Measurements from ENCODE around the gene KCNA5. TPM values are rescaled to one million over a fixed set of nuclear protein-coding genes. Genes with fewer than 3 reads are reported as not detected.

Gene KCNA5
- 1 to 10 TPM; 2.3 to 3.6 (median 3.0) TPM for polyA plus RNA-seq (ENCODE audit: insufficient read length in 10 of 10)
- long read RNA-seq, donor 1, transcript KCNA5-201 (1 exons, 2,800 nt), result major isoform, 5 of 5 reads
- long read RNA-seq, donor 1, partial matches to known transcripts, result 0 of 5 reads
- long read RNA-seq, donor 1, other reads (novel, unspliced or antisense), result 0 of 5 reads
- long read RNA-seq, donor 2, partial matches to known transcripts, result 0 of 4 reads
- long read RNA-seq, donor 2, other reads (novel, unspliced or antisense), result 0 of 4 reads
- long read RNA-seq, donor 3, result 0 reads
- long read RNA-seq, donor 4, partial matches to known transcripts, result 0 of 1 reads
- long read RNA-seq, donor 4, other reads (novel, unspliced or antisense), result 0 of 1 reads
- long read RNA-seq, donor 5, transcript KCNA5-201 (1 exons, 2,800 nt), result major isoform, 6 of 6 reads
- long read RNA-seq, donor 5, partial matches to known transcripts, result 0 of 6 reads
- long read RNA-seq, donor 5, other reads (novel, unspliced or antisense), result 0 of 6 reads
- long read RNA-seq, donor 6, transcript KCNA5-201 (1 exons, 2,800 nt), result major isoform, 7 of 7 reads
- long read RNA-seq, donor 6, partial matches to known transcripts, result 0 of 7 reads
- long read RNA-seq, donor 6, other reads (novel, unspliced or antisense), result 0 of 7 reads
- long read RNA-seq, donor 7, transcript KCNA5-201 (1 exons, 2,800 nt), result major isoform, 8 of 8 reads
- long read RNA-seq, donor 7, partial matches to known transcripts, result 0 of 8 reads
- long read RNA-seq, donor 7, other reads (novel, unspliced or antisense), result 0 of 8 reads
- long read RNA-seq, donor 8, partial matches to known transcripts, result 0 of 1 reads
- long read RNA-seq, donor 8, other reads (novel, unspliced or antisense), result 0 of 1 reads
- long read RNA-seq, donor 9, partial matches to known transcripts, result 0 of 1 reads
- long read RNA-seq, donor 9, other reads (novel, unspliced or antisense), result 0 of 1 reads

DNA sequence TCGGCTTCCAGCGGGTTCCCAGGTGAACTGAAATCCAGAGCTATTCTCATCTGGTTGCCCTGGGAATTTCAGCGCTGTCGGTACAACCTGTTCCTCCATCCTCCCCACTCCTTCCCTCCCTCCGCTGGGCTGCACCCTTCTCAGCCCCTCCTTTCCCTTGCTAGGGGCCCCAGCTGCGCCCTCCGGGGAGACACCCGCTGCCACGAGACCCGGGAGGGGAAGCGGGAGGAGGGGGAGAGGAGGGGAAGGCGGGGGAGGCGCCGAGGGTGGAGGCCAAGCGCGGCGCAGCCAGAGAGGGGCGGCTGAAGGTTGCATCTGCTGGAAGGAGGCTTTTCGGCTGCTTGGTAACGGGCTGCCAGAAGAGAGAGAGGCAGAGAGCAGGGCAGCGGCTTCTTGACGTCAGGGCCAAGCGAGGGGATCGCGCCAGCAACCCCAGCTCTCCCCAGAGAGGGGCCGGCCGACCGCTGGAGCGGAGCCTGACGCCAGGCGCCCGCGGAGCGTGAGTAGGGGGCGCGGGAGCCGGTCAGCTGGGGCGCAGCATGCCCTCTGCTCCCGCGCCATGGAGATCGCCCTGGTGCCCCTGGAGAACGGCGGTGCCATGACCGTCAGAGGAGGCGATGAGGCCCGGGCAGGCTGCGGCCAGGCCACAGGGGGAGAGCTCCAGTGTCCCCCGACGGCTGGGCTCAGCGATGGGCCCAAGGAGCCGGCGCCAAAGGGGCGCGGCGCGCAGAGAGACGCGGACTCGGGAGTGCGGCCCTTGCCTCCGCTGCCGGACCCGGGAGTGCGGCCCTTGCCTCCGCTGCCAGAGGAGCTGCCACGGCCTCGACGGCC is at the start of gene KCNA5:
KCNA5 (plus strand) TSS at position 291 of the 831 bp plus-strand sequence; CDS start at position 560, 269 bp downstream.
- DNase-seq, result peak in 2 of 3 donors; percentile 36 to 66

DNA sequence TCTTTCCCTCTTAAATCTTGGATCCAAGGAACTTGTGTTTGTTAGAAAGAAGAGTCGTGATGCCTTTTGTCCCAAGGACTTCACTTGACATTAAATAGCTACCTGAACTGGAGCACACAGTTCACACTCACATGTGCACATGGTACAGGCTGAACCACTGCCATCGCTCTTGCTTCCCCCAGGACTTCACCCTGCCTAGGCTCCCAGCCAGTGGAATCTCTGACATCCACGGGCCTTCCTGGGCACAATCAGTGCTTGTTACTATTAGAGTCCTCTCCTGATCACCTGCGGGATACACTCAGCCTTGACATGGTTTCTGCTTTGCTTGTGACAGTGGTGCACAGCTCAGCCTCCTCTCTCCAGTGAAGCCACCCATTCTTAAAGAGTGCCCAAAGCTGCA is 49.1 kb upstream of the KCNA5 start:
- no peak for DNase-seq

DNA sequence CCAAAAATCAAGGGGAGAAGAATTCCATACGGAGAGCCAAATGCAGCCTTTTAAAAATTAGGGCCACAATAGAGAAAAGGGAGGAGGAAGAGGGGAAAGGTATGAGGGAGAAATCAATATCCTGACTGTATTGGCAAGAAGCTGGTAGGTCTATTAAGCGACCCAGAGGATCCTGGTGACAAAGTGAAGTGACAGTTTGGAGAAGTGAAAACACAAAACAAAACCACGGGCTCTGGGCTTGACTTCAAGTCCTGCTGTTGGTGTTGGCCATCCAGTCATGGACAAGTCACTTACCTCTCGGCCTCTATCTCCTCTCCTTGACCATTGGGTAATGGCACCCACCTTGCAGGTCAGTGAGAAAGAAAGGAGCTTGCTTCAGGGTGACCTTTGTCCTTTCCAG is 47.0 kb upstream of the KCNA5 start:
- DNase-seq, result no peak

DNA sequence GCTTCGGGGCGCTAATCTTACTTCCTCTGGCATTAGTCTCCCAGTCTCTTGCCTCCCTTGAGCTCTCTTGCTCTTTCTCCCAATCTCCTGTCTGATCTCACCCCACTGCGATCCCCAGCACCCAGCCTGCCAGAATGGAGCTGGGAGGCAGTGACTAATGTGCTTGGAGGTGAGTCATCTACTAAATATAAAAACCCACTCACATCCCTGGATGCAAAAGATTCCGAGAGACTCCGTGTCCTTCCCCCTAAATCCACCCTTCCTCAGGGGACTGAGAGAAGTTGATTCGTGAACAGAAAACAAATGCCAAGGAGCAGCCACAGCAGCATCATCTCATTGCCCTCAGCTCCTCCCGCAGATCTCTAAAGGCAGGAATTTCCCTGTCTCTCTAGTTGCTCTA is 45.7 kb upstream of the KCNA5 start:
- peak in 2 of 3 donors; percentile 26 to 91 for DNase-seq

DNA sequence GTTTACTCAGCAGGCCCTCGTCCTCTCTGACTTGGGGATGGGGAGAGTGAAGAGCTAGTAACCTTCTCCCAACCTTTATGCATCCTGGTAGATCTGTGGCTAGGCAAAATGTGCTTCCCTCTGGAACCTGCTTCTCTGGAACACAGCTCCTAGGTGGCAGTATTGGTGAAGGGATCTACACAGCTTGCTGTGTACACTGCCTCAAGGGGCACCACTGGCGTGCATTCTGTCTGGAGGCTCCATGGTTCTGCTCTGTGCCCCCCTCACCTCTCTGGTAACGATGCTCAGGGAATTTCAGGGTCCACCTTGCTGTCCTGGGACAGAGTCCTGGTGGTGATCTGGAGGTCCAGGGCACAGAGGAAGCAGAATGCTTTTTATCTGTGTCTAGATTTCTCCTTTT is 43.5 kb upstream of the KCNA5 start:
- DNase-seq, result no peak

DNA sequence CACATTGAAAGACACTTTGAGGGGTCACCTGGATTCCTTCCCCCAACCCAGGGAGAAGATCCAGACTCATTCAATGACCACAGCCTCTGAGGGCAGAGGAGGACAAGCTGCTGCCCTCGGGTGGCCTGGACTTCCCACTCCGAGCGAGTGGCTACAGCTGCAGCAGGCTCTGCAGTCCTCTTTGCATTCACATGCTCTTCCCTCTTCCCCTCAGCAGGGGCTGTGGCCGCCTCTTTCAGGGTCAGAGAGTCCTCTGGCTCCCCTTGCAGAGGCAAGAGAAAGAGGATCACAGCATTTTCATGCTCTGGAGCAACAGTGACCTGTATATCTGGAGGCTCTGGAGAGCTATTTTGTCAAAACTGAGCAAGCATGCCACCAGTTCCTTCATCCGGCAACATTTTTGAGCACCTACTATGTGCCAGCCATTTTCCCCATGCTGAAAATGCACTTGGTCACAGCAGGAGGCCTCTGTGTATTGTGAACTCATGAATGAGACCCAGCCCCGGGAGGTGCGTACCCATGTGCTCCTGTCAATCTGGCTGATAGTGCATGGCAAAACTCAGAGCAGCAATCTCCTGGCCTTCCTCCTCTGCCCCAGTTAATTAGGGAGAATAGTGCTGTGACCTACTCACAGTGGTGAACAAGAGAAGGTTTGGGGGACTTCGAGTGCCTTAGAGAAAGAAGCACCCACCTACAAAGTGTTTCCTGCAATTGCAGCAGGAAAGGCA is 42.9 kb upstream of the KCNA5 start:
- DNase-seq, result no peak

DNA sequence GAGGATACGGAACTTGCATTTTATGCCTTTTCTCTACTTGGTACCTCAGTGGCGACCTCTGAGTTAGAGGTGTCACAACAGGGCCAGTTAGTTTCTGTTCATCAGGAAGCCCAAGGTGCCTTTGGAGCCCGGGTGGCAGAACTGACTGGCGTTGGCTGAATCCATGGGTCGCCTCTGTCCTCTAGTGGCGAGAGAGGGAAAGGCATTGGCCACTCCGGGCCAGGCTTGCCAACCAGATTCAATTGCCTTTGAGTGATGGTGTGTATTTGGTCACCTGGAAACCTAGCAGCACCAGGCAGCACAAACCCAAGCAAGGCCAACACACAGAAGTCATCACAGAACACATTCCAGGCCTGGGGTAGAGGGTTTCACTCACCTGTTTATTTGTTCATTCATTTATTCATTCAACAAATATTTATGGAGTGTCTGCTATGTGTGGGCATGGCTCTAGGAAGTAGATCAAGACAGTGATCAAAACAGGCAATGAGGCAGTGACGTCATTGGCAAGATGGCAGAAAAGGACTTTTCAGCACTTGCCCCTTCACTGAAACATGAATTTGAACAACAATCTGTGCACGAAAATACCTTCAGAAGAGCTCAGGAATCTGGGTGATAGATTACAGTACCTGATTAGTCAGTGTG is 40.5 kb upstream of the KCNA5 start:
- peak; percentile 30 to 53 (median 43) for DNase-seq

DNA sequence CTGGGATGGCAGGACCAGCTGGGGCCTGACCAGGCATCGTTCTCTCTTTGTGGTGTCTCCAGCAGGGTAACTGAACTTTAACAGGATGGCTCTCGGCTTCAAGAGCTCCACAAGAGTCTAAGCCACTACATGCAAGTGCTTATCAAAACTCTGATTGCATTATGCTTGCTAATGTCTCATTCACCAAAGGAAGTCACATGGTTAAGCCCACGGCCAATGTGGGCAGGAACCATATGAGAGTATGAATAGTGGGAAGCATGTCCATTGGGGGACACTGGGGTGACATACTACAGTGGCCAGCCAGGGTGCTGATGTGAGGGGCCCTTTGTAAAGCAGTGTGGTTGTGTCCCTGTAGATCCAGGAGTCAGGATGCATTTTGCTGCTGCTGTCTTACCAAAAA is 35.0 kb upstream of the KCNA5 start:
- DNase-seq, result no peak

DNA sequence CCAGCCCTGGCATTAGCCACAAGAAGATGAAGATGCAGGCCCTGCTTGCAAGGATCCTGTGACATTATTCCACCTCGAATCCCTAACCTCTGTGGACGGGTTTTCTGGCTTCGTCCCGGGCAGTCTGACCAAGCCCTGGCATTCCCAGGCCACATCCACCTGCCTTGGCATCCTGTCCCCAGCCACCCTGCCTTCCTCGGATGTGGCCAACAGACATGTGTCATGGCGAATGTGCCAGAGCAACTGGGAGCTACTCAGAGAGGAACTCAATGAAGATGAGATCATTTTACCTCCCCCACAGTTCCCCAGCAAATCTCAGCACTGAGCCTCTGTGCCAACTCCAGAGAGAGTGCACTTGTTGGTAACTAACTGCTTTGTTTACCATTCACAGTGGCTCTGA is 33.5 kb upstream of the KCNA5 start:
- no peak for DNase-seq

DNA sequence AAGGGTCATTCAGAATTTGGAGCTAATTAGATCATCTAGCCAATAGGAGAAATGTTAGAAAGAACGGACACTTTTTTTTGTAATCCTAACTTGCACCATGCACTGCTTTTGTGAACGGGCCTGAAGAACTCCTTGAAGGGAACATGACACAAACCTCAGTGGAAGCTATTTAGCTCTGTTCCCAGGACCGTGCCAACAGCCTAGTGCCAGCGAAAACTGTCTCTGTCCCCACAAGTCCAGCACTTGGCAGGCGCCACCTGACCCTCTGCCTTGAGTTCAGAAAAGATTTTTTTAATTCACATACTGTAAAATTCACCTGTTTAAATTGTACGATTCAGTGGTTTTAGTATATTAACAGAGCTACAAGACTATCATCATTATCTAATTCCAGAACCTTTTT is 31.3 kb upstream of the KCNA5 start:
- no peak for DNase-seq

DNA sequence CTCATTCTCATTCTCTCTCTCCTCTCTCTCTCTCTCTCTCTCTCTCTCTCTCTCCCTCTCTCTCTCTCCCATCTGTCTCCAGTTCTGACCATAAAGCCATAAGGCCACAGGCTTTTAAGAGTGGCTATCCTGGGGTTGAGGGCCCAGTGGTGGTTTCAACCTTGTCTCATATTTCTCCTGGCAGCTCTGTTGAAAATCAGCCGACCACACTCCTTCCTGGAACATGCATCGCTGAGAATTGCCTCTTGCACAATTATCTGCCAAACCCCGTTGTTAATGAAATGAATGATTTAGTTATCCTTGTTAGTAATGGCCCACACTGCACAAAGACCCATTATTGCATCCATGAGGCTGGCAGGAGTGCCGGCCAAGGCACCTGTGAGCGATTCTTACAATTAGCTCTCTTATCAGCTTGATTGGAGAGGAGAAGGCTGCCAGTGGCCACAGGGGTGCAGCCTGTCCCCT is 30.4 kb upstream of the KCNA5 start:
- peak in 1 of 3 donors; percentile 13 for DNase-seq

DNA sequence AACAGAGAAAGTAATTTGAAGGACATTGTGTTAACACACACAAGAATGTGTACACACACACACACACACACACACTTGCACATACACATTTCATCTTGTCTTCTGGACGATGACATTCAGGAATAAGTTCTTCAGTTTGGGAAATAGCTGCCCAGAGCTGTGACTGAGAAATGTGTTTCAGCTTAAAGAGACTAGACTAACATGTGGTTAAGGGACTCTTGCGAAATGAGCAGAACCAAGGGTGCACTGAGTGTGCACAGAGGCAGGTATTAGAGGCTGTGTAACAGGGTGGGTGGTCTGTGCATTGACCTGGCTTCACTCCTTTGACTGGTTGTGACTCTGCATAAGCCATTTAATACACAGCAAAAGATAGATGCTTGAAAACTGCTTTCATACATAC is 29.4 kb upstream of the KCNA5 start:
- DNase-seq, result no peak

DNA sequence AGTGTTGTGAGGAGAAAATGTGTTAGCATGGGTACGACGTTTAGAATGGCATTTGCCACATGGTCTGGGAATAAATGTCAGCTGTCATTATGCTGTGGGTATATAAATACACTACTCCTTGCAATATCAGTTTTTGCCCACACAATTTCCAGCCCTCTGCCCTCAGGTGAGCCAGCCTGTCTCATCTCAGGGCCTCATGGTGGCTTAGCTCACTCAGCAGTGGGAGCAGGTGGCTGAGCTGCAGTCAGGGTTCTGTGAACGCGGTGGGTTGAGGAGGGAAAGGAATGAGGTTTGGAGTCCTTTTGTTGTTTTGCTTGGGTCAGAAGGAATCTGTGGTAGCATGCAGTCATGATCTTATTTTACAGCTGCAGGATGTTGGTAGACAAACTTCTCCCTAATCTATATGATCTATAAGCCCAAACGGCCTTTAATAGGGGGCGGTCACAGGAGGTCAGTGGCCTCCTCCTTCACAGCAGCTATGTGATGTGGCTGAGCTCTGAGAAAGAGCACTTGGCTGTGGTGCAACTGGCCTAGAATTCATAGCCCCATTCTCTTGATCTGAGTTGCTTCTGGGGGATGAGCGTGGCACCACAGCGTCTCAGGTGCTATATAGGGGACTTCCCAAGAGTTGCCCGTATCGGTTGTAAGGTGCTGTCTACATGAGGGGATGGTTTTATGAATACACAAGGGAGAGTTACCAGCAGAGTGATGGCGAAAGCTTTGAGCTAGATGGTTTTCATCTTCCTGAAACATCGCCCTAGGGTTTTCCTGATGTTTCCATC is 27.8 kb upstream of the KCNA5 start:
- no peak for DNase-seq

DNA sequence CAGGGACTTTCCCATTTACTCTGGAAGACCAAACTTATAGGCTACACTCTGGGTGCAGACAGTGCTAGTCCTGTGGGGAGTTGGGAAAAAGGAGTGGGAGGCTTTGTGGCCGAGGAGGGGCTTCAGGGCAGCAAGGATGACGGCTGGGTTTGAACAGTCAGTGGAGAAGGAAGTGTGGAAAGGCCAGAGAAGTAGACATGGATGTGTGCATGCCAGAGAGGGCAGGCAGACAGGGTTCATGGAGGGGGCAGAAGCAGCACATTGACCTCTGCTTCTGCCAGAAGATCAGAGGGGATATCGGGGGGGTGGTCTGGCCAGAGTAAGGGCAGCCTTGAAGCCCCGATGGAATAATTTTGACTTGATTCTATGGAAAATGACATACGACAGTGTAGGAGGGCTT is 27.2 kb upstream of the KCNA5 start:
- peak in 1 of 3 donors; percentile 10 for DNase-seq

DNA sequence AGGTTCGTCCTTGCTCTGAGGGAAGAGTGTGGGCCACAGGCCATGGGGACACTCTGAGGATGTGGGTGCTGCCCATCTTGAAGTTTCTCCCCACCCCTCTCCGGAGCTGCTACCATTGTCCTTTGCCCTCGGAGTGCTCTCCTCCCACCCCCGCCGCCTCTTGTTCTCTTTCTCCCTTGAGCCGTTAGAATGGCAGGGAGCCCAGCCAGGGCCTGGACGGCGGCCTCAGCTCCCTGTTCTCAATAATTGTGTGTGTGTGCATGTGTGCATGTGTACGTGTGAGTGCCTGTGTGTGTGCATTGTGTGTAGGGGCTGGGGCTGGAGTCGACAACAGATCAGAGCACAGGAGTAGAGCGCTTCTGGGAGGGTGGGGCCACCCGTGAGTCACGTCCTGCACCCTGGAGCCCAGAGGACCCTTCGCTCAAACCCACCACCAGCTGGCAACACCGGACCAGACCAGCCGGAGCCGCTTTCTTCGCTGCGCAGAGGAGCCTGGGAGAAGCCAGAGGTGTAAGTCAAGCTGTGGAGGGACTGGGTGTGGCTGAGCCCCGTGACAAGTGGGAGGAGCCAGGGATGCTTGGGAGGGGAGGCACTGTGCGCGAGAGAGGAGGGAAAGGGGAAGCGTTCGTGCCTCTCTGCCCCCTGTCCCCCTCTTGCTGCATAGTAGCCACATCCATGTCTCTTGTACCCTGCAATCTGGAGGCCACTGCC is 25.9 kb upstream of the KCNA5 start:
- DNase-seq, result peak in 2 of 3 donors; percentile 27 to 68

DNA sequence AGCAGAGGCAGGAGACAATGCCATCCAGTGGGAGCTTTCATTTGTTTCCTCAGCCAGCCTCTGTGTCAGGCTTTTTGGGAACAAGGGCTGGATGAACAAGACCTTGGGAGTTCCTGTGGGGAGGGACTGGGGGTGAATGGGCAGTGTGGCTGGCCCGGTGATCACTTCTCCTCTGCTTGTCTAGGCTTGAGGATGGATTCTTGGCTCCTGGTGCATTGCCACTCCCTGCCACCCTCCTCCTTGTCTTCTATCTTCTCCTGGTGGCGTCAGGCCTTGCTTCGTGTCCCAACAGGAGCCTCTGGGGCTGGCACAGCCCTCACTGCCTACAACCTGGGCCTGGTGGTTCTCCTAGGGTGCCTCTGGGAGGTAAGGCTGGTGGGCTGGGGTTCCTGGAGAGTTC is 25.0 kb upstream of the KCNA5 start:
- DNase-seq, result no peak

DNA sequence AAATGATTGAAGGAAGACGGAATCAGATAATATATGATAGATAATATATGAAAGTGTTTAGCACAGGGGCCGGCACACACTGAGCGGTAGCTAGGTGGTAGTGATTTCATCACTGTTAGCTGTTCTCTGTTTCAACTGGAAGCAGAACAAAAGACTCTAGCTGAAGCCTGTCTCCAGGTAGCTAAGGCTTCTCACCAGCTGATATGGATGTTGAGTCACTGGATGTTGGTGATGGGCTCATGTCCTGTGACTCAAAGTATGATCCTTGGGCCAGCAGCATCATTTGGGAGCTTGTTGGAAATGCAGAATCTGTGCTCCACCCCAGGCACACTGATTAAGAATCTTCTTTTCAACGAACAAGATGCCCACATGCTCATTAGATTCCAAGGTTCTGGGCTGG is 21.7 kb upstream of the KCNA5 start:
- DNase-seq, result no peak

DNA sequence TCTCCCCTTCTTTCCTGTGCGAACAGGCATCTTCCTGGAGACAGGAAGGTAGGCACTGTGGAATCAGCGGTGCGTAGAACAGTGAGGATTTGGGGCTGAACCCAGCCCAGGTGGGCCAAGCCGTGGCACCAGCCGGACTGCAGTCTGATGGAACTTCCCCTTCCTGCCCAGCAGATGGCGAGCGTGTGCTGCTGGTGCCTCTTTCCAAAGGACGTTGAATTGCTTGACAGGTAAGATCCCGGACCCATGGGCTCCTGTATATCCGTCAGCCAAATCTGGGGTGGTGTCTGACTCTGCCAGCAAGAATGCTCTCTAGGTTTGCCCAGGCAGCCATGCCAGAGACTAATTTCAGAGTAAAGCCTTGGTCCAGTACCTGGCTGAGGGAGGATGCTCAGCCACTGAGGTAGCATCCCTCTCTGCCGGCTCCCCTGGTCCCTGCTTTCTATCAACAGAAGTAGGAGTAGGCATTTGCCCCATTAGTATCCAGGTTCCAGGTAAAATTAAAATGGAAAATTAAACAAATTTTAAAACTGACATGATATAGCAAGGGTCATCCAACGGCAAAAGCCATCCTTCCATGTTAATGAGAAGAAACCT is 21.1 kb upstream of the KCNA5 start:
- DNase-seq, result peak; percentile 33 to 61 (median 60)

DNA sequence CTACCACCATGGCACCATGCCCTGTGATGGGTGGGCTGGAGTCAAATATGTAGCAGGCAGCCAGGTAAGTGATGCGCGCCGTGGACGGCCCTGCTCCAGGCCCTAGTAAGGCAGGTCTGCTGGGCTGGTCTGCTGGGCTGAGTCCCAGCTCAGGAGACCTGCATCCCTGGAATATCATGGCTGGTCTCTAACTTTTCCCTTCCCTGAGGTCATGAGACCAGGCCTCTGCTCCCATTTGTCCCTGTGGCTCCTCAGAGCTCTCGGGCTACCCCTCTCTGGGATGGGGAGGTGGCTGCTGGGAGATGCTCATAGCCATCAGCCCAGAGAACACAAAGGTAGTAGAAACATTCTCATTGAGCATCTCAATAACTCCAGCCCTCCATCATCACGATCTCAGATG is 19.8 kb upstream of the KCNA5 start:
- DNase-seq, result no peak
